Astrocyte (in vitro differentiated cells and primary cell): ENCODE results near the gene KLHL42.

Experiments
- EZH2 ChIP-seq: IDR thresholded peaks from 2 replicates; pipeline ENCODE4 v1.6.1; 2012; ENCODE audit warnings: mild to moderate bottlenecking, low read length, inconsistent platforms; ENCODE audit not compliant: insufficient read depth
- TF ChIP-seq, protein P1 (sequence below): IDR thresholded peaks from 2 replicates; pipeline ENCODE4 v1.5.1; 2011; ENCODE audit warnings: low read depth, mild to moderate bottlenecking, inconsistent platforms, low read length, moderate library complexity; ENCODE audit not compliant: insufficient read depth

- TF ChIP-seq EZH2: no peak
- TF ChIP-seq, protein P1, sequence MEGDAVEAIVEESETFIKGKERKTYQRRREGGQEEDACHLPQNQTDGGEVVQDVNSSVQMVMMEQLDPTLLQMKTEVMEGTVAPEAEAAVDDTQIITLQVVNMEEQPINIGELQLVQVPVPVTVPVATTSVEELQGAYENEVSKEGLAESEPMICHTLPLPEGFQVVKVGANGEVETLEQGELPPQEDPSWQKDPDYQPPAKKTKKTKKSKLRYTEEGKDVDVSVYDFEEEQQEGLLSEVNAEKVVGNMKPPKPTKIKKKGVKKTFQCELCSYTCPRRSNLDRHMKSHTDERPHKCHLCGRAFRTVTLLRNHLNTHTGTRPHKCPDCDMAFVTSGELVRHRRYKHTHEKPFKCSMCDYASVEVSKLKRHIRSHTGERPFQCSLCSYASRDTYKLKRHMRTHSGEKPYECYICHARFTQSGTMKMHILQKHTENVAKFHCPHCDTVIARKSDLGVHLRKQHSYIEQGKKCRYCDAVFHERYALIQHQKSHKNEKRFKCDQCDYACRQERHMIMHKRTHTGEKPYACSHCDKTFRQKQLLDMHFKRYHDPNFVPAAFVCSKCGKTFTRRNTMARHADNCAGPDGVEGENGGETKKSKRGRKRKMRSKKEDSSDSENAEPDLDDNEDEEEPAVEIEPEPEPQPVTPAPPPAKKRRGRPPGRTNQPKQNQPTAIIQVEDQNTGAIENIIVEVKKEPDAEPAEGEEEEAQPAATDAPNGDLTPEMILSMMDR: no peak
Observed at GRCh38 chr12:27780612-27781408, 777 bp downstream of the KLHL42 start.
